Effector memory CD8-positive, alpha-beta T cell (primary cell): ENCODE data around the gene RBMS1.
A peak's percentile ranks its signal among the peaks of the same experiment; 100 is the strongest.

Experiments
- ATAC-seq: fragments of 150-1000 bp; cut with Tn5 transposase; replicated peaks from 2 replicates; pipeline ENCODE4 v1.10.0; 2021; ENCODE audit warnings: mild to moderate bottlenecking, moderate library complexity
- DNase-seq, 3 experiments: peaks; one replicate each; pipeline ENCODE4 v3.0.0; 2021
- H3K27ac Mint-ChIP-seq, 2 donors: one replicate each; pipeline ENCODE4 v1.8.0; 2022; ENCODE audit warnings: mild to moderate bottlenecking in 2 of 2, mixed read lengths in 2 of 2, moderate library complexity in 2 of 2
- H3K27me3 Mint-ChIP-seq, 2 donors: one replicate each; pipeline ENCODE4 v1.8.0; 2022; ENCODE audit warnings: mixed read lengths in 2 of 2
- H3K36me3 Mint-ChIP-seq: one replicate; pipeline ENCODE4 v1.8.0; 2022; ENCODE audit warnings: mild to moderate bottlenecking, moderate library complexity, mixed read lengths; ENCODE audit not compliant: insufficient read depth
- H3K4me1 Mint-ChIP-seq, 2 donors: one replicate each; pipeline ENCODE4 v1.8.0; 2022; ENCODE audit warnings: low read depth in 2 of 2, mixed read lengths in 2 of 2
- H3K4me3 Mint-ChIP-seq, 2 donors: one replicate each; pipeline ENCODE4 v1.8.0; 2022; ENCODE audit warnings: mild to moderate bottlenecking in 2 of 2, mixed read lengths in 2 of 2, moderate library complexity in 2 of 2
- H3K9me3 Mint-ChIP-seq, 2 donors: one replicate each; pipeline ENCODE4 v1.8.0; 2022; ENCODE audit warnings: mixed read lengths in 2 of 2

RBMS1 gene

DNA sequence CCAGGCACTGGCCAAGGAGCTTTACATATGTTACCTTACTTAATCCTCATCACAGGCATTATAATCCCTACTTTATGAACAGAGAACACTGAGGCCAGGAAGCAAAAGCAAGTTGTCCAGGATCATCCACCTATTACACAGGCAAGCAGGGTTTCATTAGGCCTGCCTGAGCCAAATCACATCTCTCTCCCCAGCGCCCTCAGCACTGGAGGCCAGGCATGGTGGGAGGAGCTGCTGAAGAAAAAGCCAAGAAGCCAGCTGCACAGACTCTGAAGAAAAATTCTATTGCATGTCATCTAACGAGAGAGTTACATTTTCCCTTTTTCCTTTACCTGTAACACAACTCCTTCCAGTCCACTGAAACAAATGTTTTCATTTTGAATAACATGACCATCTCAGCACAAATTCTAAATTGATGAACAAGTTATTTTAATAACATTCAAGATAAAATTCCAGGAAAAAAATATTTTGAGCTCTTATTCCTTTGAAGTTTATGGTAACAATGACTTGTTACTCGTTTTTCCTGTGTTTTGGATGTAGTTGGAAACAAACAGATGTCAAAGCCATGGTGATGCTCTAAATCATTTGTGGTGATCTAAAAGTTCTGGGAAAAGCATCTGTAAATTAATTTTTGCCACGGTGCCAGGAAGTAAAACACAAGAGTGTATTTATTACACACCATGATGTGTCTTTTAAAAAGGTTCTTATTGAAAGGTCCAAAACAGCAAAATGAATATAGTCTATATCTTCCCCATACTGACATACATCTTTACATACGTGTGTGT is 154.5 kb downstream of the RBMS1 start:
- no peaks in the 10 kb centered on the region for H3K9me3 Mint-ChIP-seq
- ATAC-seq (no peak), DNase-seq (no peak)
- H3K4me3 Mint-ChIP-seq, result peak overlapping the region in 1 of 2 donors; percentile 28
- no peaks in the 10 kb centered on the region for H3K27me3 Mint-ChIP-seq
- peaks cover 5% of the 10 kb centered on the region for H3K36me3 Mint-ChIP-seq
- peaks cover 42 to 69% of the 10 kb centered on the region in 2 donors for H3K4me1 Mint-ChIP-seq
- peak overlapping the region; percentile 19 to 82 for H3K27ac Mint-ChIP-seq

DNA sequence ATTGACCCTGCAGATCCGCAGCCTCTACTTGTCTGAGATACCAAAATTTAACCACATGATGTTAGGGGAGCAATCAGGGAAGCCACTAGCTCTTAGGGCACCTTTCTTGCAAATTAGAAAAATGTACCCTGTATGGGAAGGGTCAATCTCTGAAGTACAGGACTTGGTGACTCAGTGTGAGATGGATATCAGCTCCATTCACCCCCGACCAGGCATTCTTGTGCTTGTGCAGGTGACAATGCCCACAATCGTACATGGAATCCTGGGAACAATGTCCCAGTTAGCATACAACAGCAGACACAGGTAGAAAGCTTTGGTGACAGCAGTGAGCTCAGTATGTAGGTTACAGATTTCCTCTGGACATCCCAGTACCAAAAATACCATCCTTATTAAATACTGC is 155.9 kb downstream of the RBMS1 start:
- Mint-ChIP-seq H3K27ac (peak overlapping the region; percentile 59), H3K4me1 (peaks cover 48 to 73% of the 10 kb centered on the region in 2 donors), H3K27me3 (no peaks in the 10 kb centered on the region), H3K36me3 (peaks cover 8% of the 10 kb centered on the region), H3K9me3 (no peaks in the 10 kb centered on the region), H3K4me3 (no peak overlapping the region)
- ATAC-seq (no peak), DNase-seq (no peak)

DNA sequence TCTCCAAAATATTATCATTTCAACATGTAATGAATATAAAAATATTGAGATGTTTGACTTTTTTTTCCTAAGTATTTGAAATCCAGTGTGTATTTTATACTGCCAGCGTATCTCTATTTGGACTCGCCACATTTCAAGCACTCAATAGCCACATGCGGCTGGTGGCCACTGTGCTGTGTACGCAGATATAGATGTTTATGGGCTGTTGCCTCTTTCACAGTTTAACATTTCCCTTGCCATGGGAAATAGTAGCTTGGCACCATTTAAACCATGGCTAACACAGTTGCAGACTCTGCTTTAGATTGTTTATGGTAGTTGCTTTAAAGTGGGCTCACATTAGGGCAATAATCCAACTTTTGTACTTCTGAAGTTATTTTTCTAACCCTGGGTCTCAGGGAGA is 157.0 kb downstream of the RBMS1 start:
- H3K27ac Mint-ChIP-seq, result no peak overlapping the region
- DNase-seq, result no peak
- H3K4me1 Mint-ChIP-seq, result peaks cover 57 to 76% of the 10 kb centered on the region in 2 donors
- no peak for ATAC-seq
- H3K27me3 Mint-ChIP-seq, result no peaks in the 10 kb centered on the region
- H3K36me3 Mint-ChIP-seq, result peaks cover 3% of the 10 kb centered on the region
- no peaks in the 10 kb centered on the region for H3K9me3 Mint-ChIP-seq
- no peak overlapping the region for H3K4me3 Mint-ChIP-seq

- no peak overlapping the region for H3K4me3 Mint-ChIP-seq
- H3K9me3 Mint-ChIP-seq, result no peaks in the 10 kb centered on the region
- ATAC-seq (no peak), DNase-seq (no peak)
- H3K4me1 Mint-ChIP-seq, result peaks cover 59 to 76% of the 10 kb centered on the region in 2 donors
- H3K36me3 Mint-ChIP-seq, result peaks cover 3% of the 10 kb centered on the region
- peak overlapping the region in 1 of 2 donors; percentile 77 for H3K27ac Mint-ChIP-seq
- no peaks in the 10 kb centered on the region for H3K27me3 Mint-ChIP-seq
These were observed 157.5 kb downstream of the RBMS1 start for GRCh38 chr2:160336105-160336504.

GRCh38 chr2:160335441-160335840 is 158.2 kb downstream of the RBMS1 start:
- Mint-ChIP-seq H3K27me3 (no peaks in the 10 kb centered on the region), H3K27ac (peak overlapping the region in 1 of 2 donors; percentile 77), H3K4me3 (no peak overlapping the region), H3K36me3 (peaks cover 3% of the 10 kb centered on the region), H3K9me3 (no peaks in the 10 kb centered on the region), H3K4me1 (peaks cover 63 to 78% of the 10 kb centered on the region in 2 donors)
- DNase-seq (no peak), ATAC-seq (no peak)

DNA sequence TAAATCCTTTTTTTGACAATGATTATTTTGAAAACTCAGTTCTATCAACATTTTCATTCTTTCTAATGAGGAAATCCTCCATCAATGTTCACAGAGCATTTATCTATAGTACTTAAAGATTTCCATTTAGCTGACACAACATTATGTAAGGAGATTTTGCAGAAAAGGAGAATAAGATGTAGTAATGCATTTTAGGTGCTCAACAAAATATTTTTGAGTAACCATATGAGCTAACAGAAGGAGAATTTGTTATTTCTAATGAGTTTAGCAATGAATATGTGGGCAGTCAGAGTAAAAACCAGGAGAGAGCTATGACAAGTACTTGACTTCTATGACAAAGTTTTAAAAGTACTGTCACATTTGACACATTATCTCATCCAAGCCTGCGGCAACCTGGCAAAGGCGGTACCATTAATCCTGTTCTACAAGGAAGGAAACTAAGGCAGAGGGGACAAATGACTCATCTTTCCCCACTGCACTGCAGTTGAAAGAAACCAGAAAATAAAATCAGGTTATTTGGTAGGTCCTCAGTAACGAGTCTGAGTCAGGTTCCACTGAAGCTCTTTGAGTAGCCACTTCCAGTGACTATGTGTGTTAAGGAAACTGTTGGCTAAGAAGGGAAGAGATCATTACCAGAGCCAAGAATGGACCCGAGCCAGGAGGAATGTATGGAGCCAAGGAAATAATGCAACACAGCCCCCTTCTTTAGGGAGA is 159.4 kb downstream of the RBMS1 start:
- peak; percentile 23 for ATAC-seq
- Mint-ChIP-seq H3K27me3 (no peaks in the 10 kb centered on the region), H3K4me3 (peak overlapping the region; percentile 0 to 45), H3K27ac (peak overlapping the region; percentile 77 to 81), H3K9me3 (no peaks in the 10 kb centered on the region), H3K4me1 (peaks cover 66 to 80% of the 10 kb centered on the region in 2 donors), H3K36me3 (peaks cover 3% of the 10 kb centered on the region)
- no peak for DNase-seq

GRCh38 chr2:160333324-160334027 is 160.1 kb downstream of the RBMS1 start:
- H3K27me3 Mint-ChIP-seq, result no peaks in the 10 kb centered on the region
- H3K4me1 Mint-ChIP-seq, result peaks cover 65 to 80% of the 10 kb centered on the region in 2 donors
- H3K9me3 Mint-ChIP-seq, result no peaks in the 10 kb centered on the region
- peaks cover 3% of the 10 kb centered on the region for H3K36me3 Mint-ChIP-seq
- H3K27ac Mint-ChIP-seq, result peak overlapping the region; percentile 77 to 81
- peak; percentile 14 for ATAC-seq
- no peak for DNase-seq
- H3K4me3 Mint-ChIP-seq, result peak overlapping the region; percentile 9 to 45

GRCh38 chr2:160332318-160332717 is 161.3 kb downstream of the RBMS1 start:
- ATAC-seq, result peak; percentile 71
- peaks cover 3% of the 10 kb centered on the region for H3K36me3 Mint-ChIP-seq
- H3K4me3 Mint-ChIP-seq, result peak overlapping the region; percentile 51 to 54
- no peaks in the 10 kb centered on the region for H3K27me3 Mint-ChIP-seq
- peaks cover 72 to 84% of the 10 kb centered on the region in 2 donors for H3K4me1 Mint-ChIP-seq
- H3K27ac Mint-ChIP-seq, result peak overlapping the region in 1 of 2 donors; percentile 81
- peak in 2 of 3 experiments; percentile 6 to 9 for DNase-seq
- no peaks in the 10 kb centered on the region for H3K9me3 Mint-ChIP-seq

DNA sequence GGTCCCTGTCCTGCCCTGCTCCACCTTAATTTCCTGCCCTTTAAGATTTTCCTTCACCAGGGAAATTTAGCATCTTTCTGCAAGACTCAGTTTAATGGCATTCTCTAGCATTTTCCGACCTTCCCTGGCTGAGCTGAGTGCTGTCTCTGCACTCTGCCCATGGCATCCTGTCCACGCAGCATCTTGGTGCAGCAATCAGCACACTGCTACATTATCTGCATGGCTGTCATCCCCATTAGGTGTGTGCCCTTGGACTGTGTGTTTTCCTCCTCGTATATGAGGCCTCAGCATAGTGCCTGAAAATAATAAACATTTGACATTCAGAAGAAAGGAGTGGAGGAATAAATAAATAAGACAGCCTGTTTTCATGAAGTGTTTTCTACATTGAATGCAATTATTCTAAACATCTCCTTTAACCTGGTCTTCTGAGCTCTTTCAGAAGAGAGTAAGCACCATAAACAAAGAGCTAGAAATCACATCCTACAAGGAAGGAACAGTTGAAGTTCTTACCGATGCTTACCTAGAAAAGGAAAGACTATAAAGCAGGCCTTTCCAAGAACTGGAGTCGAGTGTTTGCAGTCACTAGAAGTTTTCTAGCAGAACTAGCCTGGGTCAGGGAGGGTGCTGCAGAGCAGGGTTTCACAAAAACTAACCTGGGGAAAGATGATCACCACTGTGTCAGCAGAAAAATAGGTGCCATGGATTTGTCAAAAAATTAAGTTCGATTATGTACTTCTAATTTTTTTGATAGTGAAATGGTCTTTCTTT is 162.2 kb downstream of the RBMS1 start:
- Mint-ChIP-seq H3K4me3 (peak overlapping the region in 1 of 2 donors; percentile 51), H3K27me3 (no peaks in the 10 kb centered on the region), H3K36me3 (peaks cover 3% of the 10 kb centered on the region), H3K9me3 (no peaks in the 10 kb centered on the region), H3K27ac (peak overlapping the region; percentile 46 to 81), H3K4me1 (peaks cover 76 to 86% of the 10 kb centered on the region in 2 donors)
- no peak for ATAC-seq
- no peak for DNase-seq

DNA sequence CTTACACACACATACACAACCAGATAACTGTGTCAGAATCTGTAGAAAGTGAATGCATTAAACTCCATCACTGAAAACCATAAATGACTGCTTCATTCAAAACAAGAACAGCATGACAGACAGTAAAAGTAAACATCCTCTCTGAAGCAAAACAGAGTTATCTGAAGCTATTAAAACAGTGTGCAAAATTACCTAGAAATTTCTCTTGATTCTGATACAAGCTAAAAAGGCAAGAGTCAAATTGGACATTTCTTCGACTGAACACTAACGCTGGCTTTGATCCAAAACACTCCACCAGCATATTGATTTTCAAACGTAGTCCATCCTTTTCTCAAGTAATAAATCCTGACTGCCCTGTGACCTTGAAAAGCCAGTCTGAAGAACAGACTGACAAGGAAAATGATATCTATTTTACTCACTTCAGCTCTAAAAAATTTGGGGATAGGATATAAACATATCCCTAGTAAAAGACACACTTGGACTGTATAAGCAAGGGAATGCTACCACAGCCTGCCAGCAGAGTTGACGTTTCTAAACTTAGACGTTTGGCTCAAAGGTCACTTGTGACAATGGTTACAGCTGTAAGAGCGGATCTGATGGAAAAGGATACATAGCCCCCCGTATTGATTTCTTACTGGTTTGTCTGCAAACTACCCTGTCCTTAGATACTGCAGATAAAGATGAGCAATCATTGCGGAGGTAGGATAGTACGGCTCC is 164.6 kb downstream of the RBMS1 start:
- Mint-ChIP-seq H3K36me3 (peaks cover 3% of the 10 kb centered on the region), H3K27me3 (no peaks in the 10 kb centered on the region), H3K27ac (peak overlapping the region; percentile 49 to 63), H3K9me3 (no peaks in the 10 kb centered on the region), H3K4me3 (peak overlapping the region; percentile 43 to 44), H3K4me1 (peaks cover 69 to 83% of the 10 kb centered on the region in 2 donors)
- DNase-seq (no peak), ATAC-seq (peak; percentile 13)

DNA sequence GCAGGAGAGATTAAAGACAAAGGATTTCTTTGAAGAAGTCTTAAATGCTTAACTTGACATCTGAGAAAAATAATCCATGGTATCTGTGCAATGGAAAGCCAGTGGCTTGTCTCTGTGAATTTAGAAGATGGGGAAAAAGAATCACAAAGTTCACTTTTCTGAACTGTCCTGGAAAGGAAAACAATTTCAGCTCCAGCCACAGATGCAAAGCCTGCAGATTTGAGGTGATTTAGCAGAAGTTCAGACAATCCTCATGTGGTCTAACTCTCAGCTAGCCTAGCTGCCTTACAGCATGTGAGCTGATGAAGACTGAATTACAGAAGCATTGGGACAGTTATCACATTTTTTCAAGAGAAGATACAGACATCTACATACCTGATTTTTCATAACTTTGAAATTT is 166.8 kb downstream of the RBMS1 start:
- H3K36me3 Mint-ChIP-seq, result no peaks in the 10 kb centered on the region
- no peak for ATAC-seq
- DNase-seq, result no peak
- H3K4me3 Mint-ChIP-seq, result no peak overlapping the region
- no peaks in the 10 kb centered on the region for H3K9me3 Mint-ChIP-seq
- peaks cover 67 to 77% of the 10 kb centered on the region in 2 donors for H3K4me1 Mint-ChIP-seq
- no peaks in the 10 kb centered on the region for H3K27me3 Mint-ChIP-seq
- peak overlapping the region; percentile 15 to 49 for H3K27ac Mint-ChIP-seq

DNA sequence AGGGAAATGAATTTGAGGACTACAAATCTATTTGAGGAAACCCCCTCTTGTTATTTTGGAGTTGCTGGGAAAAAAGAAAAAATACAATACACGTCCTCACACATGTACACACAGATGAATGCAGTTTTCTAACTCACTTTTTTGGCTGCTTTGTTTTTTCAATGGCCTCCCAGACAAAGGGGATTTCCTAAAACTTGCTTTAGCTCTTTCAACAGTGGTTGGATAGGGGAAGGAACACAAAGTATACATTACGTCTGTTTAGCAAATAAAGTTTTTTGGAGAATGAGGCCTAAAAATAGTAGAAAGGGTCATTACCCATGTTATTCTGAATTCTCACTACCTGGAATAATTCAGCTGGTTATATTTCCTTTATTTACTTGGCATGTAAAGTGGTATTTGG is 168.2 kb downstream of the RBMS1 start:
- H3K27ac Mint-ChIP-seq, result peak overlapping the region in 1 of 2 donors; percentile 49
- no peaks in the 10 kb centered on the region for H3K9me3 Mint-ChIP-seq
- peak; percentile 46 for ATAC-seq
- no peak for DNase-seq
- H3K27me3 Mint-ChIP-seq, result no peaks in the 10 kb centered on the region
- H3K4me1 Mint-ChIP-seq, result peaks cover 67 to 80% of the 10 kb centered on the region in 2 donors
- no peaks in the 10 kb centered on the region for H3K36me3 Mint-ChIP-seq
- no peak overlapping the region for H3K4me3 Mint-ChIP-seq
